Spleen (tissue), 11 donors: ENCODE results near the gene YIF1B. TPM values are rescaled to one million over a fixed set of nuclear protein-coding genes. Genes with fewer than 3 reads are reported as not detected.
A peak's percentile ranks its signal among the peaks of the same experiment; 100 is the strongest.

ENCODE experiments used
- DNase-seq: peaks from one replicate; pipeline ENCODE4 v3.0.0-alpha.2; 2020
- H3K27ac ChIP-seq, 8 donors: fragments of 200-600 bp; sonication (generic) in 7 of 8; 1 replicate in 4 of 8; 2 replicates in 4 of 8; pipeline versions ENCODE4 v1.5.0 to v1.8.0; 2016 to 2021; ENCODE audit warnings: inconsistent platforms in 4 of 8, mild to moderate bottlenecking in 4 of 8, moderate library complexity in 1 of 8
- H3K27me3 ChIP-seq, 7 donors: fragments of 200-600 bp; sonication (generic) in 6 of 7; replicated peaks in 1 of 7; 1 replicate in 4 of 7; 2 replicates in 3 of 7; pipeline versions ENCODE4 v1.5.0 to v1.8.0; 2016 to 2021; ENCODE audit warnings: inconsistent platforms in 3 of 7, mild to moderate bottlenecking in 1 of 7
- H3K36me3 ChIP-seq, 6 donors: fragments of 200-600 bp; sonication (generic) in 5 of 6; 1 replicate in 4 of 6; 2 replicates in 2 of 6; pipeline versions ENCODE4 v1.5.0 to v1.8.0; 2016 to 2021; ENCODE audit warnings: inconsistent platforms in 2 of 6
- H3K4me1 ChIP-seq, 6 donors: fragments of 200-600 bp; sonication (generic) in 5 of 6; 1 replicate in 3 of 6; 2 replicates in 3 of 6; pipeline versions ENCODE4 v1.5.0 to v1.8.0; 2016 to 2021; ENCODE audit warnings: inconsistent platforms in 3 of 6
- H3K4me3 ChIP-seq, 8 donors: fragments of 200-600 bp; sonication (generic) in 7 of 8; 1 replicate in 4 of 8; 2 replicates in 4 of 8; pipeline versions ENCODE4 v1.5.0 to v1.8.0; 2016 to 2021; ENCODE audit warnings: inconsistent platforms in 4 of 8, mild to moderate bottlenecking in 4 of 8, moderate library complexity in 2 of 8
- H3K9me3 ChIP-seq, 8 donors: fragments of 200-600 bp; sonication (generic) in 7 of 8; 1 replicate in 4 of 8; 2 replicates in 4 of 8; pipeline versions ENCODE4 v1.5.0 to v1.8.0; 2016 to 2021; ENCODE audit warnings: inconsistent platforms in 4 of 8
- POLR2A ChIP-seq, 3 donors: fragments of 450-650 bp; IDR thresholded peaks; one replicate each; pipeline ENCODE4 v1.5.1; 2017; ENCODE audit warnings: antibody characterized with exemption in 3 of 3, mild to moderate bottlenecking in 1 of 3
- POLR2AphosphoS5 ChIP-seq, 3 donors: sonication (generic); formaldehyde crosslinking; IDR thresholded peaks; one replicate each; pipeline ENCODE4 v1.5.1; 2017; ENCODE audit warnings: antibody characterized with exemption in 3 of 3
- WGBS, 5 donors: extraction: QIAGEN DNeasy Blood & Tissue Kit in 3 of 5; methylation state at CpG; one replicate each; pipeline versions ENCODE4 v1.1.5 to v1.1.7; 2013 to 2018; 5-methylcytosine and 5-hydroxymethylcytosine counted together
- intact Hi-C: fragments of 100-400 bp; cut with DNase I; formaldehyde crosslinking; loops from one replicate; pipeline ENCODE4 v1.15.0; 2023; ENCODE audit warnings: low total_unique reads
- polyA plus RNA-seq, 3 donors: library from polyadenylated mRNA; stranded (reverse); fragments of 200-250 nt; gene quantifications; one replicate each; pipeline ENCODE4 v1.2.1, GENCODE V29; 2013
- total RNA-seq, 7 donors: library from RNA; depleted of rRNA in 3 of 7; stranded (reverse); fragments of >200 nt in 3 of 7; fragmentation: NEBNext Ultra II Directional in 4 of 7; extraction: Animal tissue kit (Norgen Biotek cat#: 25700) in 4 of 7; gene quantifications; one replicate each; pipeline versions ENCODE4 v1.1.0 to v1.2.1, GENCODE V29; 2016 to 2021
- TF ChIP-seq, protein P1 (sequence below), 11 experiments: fragments of 200-600 bp in 7 of 11; fragments of 450-650 bp in 4 of 11; sonication (generic) in 4 of 11; IDR thresholded peaks in 8 of 11; conservative IDR thresholded peaks in 3 of 11; 1 replicate in 7 of 11; 2 replicates in 4 of 11; pipeline versions ENCODE4 v1.4.0 to v1.8.0; 2016 to 2021; ENCODE audit warnings: antibody characterized with exemption in 11 of 11, inconsistent platforms in 4 of 11, mild to moderate bottlenecking in 1 of 11
- donor health status: healthy with polysubstance abuse.
- donor health status: DM: no; HTN: no; CAD: no; lungs with moderate emphysema.
- donor health status: DM: no; HTN: no; CAD: no.
- donor health status: Bipolar disorder and iron deficiency.
- donor health status: healthy.
- donor health status: DM: no; HTN: no; CAD: no.
- donor health status: DM: yes; HTN: yes; CAD: no.

YIF1B gene
- total and polyA plus RNA-seq, 10 donors = 31.4 to 56.7 (median 39.5) TPM

DNA sequence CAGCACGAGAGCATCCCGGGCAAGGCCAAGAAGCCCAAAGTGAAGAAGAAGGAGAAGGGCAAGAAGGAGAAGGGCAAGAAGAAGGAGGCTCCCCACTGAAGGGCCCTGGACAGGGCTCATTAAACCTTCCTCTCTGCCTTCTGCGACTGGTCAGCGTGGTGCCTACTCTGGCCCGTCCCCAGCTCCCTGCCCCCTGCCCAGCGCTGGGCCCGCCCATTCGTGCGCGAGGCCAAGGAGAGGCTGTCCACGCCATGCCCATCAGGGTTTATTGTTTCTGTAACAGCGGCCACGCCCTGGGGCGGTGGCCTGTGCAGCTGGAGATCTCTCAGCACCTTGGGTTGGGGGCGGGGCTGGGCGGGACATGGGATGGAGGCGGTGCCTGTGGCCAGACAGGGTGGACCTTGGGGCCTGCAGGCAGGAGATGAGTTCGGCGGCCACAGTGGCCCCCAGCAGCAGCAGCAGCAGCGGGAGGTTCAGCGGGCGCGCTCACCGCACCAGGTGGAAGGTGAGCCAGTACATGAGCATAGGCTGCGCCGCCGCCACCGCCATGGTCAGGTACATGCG lies 10.8 kb downstream of the YIF1B start:
- Histone ChIP-seq H3K4me3 (peak overlapping the region in 7 of 8 donors; percentile 19 to 63 (median 26)), H3K9me3 (no peaks in the 10 kb centered on the region), H3K27ac (peak overlapping the region in 6 of 8 donors; percentile 47 to 74 (median 66)), H3K36me3 (peaks cover 0 to 68% (median 37%) of the 10 kb centered on the region in 6 donors), H3K4me1 (peaks cover 0 to 29% (median 9%) of the 10 kb centered on the region in 6 donors), H3K27me3 (no peaks in the 10 kb centered on the region)
- DNase-seq = peak; percentile 86
- peak; percentile 46 to 85 (median 84) for TF ChIP-seq POLR2AphosphoS5 (IDR thresholded peaks at IDR 0.05)
- TF ChIP-seq, protein P1, sequence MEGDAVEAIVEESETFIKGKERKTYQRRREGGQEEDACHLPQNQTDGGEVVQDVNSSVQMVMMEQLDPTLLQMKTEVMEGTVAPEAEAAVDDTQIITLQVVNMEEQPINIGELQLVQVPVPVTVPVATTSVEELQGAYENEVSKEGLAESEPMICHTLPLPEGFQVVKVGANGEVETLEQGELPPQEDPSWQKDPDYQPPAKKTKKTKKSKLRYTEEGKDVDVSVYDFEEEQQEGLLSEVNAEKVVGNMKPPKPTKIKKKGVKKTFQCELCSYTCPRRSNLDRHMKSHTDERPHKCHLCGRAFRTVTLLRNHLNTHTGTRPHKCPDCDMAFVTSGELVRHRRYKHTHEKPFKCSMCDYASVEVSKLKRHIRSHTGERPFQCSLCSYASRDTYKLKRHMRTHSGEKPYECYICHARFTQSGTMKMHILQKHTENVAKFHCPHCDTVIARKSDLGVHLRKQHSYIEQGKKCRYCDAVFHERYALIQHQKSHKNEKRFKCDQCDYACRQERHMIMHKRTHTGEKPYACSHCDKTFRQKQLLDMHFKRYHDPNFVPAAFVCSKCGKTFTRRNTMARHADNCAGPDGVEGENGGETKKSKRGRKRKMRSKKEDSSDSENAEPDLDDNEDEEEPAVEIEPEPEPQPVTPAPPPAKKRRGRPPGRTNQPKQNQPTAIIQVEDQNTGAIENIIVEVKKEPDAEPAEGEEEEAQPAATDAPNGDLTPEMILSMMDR (IDR thresholded peaks at IDR 0.05 in 8 of 11, conservative IDR thresholded peaks at IDR 0.05 in 3 of 11) = no peak
- peak in 1 of 3 donors; percentile 46 for TF ChIP-seq POLR2A (IDR thresholded peaks at IDR 0.05)
- 75 to 92% (median 79%) methylated on average over 19 to 29 of the region's 29 CpGs for WGBS, 5 donors
- intact Hi-C loops = no loop called here

DNA sequence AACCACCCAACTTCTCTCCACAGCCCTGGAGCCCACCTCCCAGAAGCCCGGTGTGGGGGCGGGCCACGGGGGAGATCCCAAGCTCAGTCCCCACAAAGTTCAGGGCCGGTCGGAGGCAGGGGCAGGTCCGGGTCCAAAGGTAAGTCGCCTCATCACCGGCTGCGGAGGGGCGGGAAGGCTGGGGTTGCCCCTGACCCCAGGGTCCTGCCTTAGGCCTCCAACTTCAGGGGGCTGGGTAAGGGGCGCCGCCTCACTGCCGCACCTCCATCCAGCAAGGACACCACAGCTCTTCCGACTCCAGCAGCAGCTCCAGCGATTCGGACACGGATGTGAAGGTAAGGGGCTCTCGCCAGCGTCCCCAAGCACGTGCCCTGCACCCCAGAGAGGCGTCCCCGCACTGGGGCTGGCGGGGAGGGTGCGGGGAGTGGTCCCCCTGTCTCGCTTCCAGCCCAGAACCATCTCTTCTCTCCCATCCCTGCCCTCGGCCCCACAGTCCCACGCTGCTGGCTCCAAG lies 11.3 kb downstream of the YIF1B start:
- Histone ChIP-seq H3K27ac (peak overlapping the region in 6 of 8 donors; percentile 47 to 73 (median 62)), H3K27me3 (no peaks in the 10 kb centered on the region), H3K9me3 (no peaks in the 10 kb centered on the region), H3K4me1 (peaks cover 0 to 29% (median 9%) of the 10 kb centered on the region in 6 donors), H3K36me3 (peaks cover 0 to 64% (median 36%) of the 10 kb centered on the region in 6 donors), H3K4me3 (peak overlapping the region in 2 of 8 donors; percentile 28 to 63)
- DNase-seq = no peak
- TF ChIP-seq POLR2AphosphoS5 (IDR thresholded peaks at IDR 0.05) (no peak), POLR2A (IDR thresholded peaks at IDR 0.05) (no peak)
- TF ChIP-seq, protein P1 (IDR thresholded peaks at IDR 0.05 in 8 of 11, conservative IDR thresholded peaks at IDR 0.05 in 3 of 11) = no peak
- WGBS, 5 donors = 73 to 82% (median 79%) methylated on average over 9 to 27 of the region's 27 CpGs
- intact Hi-C loops = no loop called here

DNA sequence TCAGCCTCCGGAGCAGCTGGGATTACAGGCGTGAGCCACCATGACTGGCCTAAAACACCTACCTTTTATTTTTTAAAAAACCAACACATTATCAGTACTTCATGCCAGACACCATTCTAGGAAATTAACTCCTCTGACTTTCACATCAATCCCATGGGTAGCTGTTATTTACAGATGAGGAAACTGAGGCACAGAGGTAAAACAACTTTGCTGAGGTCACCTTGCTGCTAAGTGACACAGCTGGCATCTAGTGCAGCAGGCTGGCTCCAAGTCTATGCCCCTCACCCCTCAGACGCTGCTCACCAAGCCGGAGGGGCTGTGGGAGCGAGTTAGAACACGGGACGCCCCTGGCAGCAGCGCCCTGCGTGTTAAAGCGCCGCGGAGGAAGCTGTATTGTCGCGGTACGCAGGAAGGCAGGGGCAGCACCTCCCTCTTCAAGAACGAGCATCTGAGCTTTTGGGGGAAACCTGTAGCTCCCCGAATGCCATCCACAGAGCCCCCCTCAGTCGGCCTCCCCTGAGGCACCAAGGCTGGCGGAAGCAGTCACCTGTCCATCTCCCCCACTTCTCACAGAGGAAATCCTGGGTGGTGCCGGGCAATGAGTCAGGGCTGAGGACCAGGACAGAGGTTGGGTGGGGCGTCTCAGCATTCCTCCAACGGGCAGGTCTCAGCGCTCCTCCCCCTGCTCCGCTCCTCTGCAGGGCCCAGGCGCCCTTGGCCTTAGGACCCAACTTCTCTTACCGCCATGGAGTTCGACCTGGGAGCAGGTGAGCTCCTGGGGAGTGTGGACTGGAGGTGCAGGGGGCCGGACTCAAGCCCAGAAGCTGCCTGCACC lies 12.0 kb downstream of the YIF1B start, which contains the start of gene C19orf33:
TSS of gene C19orf33 (plus strand) at position 735 of the 835 bp plus-strand sequence. CDS start at position 746, 11 bp downstream.
- Histone ChIP-seq H3K36me3 (peaks cover 0 to 57% (median 29%) of the 10 kb centered on the region in 6 donors), H3K27me3 (no peaks in the 10 kb centered on the region), H3K4me3 (peak within 1 kb of the TSS in 5 of 8 donors; percentile 25 to 63 (median 28)), H3K4me1 (peaks cover 0 to 27% (median 9%) of the 10 kb centered on the region in 6 donors), H3K27ac (peak within 1 kb of the TSS in 6 of 8 donors; percentile 47 to 74 (median 66)), H3K9me3 (no peaks in the 10 kb centered on the region)
- whole genome bisulfite sequencing, 5 donors = 39 to 47% (median 43%) methylated on average over 10 to 28 of the region's 28 CpGs
- intact Hi-C loops = no loop called here
- TF ChIP-seq, protein P1 (IDR thresholded peaks at IDR 0.05 in 8 of 11, conservative IDR thresholded peaks at IDR 0.05 in 3 of 11) = no peak
- peak in 2 of 3 donors; percentile 27 to 40 for TF ChIP-seq POLR2AphosphoS5 (IDR thresholded peaks at IDR 0.05)
- no peak for DNase-seq
